AG04450 (cell line): ENCODE data around the gene YBX1. TPM values are rescaled to one million over a fixed set of nuclear protein-coding genes. Genes with fewer than 3 reads are reported as not detected.

Experiments used
- CTCF ChIA-PET: fragments of 300-600, 350-600 bp; formaldehyde crosslinking; extraction: SDS; loops from one replicate; lab custom pipeline; 2022; ENCODE audit warnings: antibody characterized with exemption, inconsistent platforms; lab: Charles Lee
- POLR2A ChIA-PET: fragments of 350-600 bp; formaldehyde crosslinking; extraction: SDS; loops from one replicate; lab custom pipeline; 2021; ENCODE audit warnings: antibody characterized with exemption, inconsistent platforms; lab: Yijun Ruan, JAX
- DNase-seq: peaks from one replicate; pipeline ENCODE4 v3.0.0-alpha.2; 2011; ENCODE audit warnings: low read depth, low spot score
- H3K27ac ChIP-seq: one replicate; pipeline ENCODE4 v1.5.1; 2012; ENCODE audit warnings: low read depth, low read length, control low read depth
- H3K27me3 ChIP-seq: one replicate; pipeline ENCODE4 v1.6.0; 2012; ENCODE audit warnings: low read length; ENCODE audit not compliant: control insufficient read depth, insufficient read depth
- H3K4me3 ChIP-seq: 2 replicates; pipeline ENCODE4 v1.5.1; 2011; ENCODE audit warnings: mild to moderate bottlenecking, low read depth, low read length, control low read depth
- H3K9me3 ChIP-seq: 2 replicates; pipeline ENCODE4 v1.5.1; 2012; ENCODE audit warnings: low read length; ENCODE audit not compliant: control insufficient read depth, insufficient read depth
- polyA plus RNA-seq: library from polyadenylated mRNA; depleted of rRNA; stranded (reverse); fragments of >200 nt; gene quantifications from 2 replicates; pipeline ENCODE4 v1.2.3, GENCODE V29; 2011
- TF ChIP-seq, protein P1 (sequence below): IDR thresholded peaks from 2 replicates; pipeline ENCODE4 v1.5.1; 2011; ENCODE audit warnings: low read depth, low read length, control low read depth, inconsistent platforms

The YBX1 gene
- polyA plus RNA-seq, 1 experiment, result 636 TPM

DNA sequence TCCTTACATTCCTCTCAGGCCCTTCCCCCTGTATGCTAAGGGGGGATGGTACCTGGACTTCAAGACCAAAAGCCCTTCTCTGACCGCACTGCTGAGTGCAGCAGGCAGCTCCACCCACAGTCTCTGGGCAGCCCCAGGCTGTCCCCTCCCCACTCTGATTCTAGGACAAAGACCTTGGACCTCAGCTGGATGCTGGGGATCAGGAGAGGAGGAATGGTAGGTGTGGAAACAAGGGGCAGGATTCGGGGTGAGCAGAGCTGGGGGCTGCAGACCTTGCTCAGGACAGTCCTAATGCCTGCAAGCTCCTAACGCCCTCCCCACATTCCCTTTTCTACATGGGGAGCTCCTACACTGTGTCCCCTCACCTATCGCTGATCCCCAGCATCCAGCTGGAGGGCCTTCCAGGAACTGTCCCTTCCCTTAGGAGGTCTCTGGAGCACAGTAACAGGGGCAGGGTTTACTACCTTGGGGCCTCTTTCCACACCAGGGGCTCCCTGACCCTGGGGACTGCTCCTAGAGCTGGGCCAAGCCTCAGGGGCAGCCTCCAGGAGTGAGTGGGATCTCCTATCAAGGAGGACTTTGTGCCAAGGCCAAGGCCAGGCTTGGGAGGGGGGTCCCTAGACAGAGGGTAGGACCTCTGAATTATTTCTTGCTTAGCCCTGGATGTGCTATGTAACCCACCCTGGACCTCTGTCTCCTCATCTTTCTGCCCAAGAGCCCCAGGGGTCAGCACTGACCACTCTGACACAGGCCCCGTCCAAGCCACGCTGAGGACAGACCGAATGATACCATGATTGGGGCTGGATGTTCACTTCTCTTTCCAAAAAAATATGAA is 52.2 kb downstream of the YBX1 start:
- no peak overlapping the region for H3K4me3 ChIP-seq
- TF ChIP-seq, protein P1, sequence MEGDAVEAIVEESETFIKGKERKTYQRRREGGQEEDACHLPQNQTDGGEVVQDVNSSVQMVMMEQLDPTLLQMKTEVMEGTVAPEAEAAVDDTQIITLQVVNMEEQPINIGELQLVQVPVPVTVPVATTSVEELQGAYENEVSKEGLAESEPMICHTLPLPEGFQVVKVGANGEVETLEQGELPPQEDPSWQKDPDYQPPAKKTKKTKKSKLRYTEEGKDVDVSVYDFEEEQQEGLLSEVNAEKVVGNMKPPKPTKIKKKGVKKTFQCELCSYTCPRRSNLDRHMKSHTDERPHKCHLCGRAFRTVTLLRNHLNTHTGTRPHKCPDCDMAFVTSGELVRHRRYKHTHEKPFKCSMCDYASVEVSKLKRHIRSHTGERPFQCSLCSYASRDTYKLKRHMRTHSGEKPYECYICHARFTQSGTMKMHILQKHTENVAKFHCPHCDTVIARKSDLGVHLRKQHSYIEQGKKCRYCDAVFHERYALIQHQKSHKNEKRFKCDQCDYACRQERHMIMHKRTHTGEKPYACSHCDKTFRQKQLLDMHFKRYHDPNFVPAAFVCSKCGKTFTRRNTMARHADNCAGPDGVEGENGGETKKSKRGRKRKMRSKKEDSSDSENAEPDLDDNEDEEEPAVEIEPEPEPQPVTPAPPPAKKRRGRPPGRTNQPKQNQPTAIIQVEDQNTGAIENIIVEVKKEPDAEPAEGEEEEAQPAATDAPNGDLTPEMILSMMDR, result no peak
- POLR2A ChIA-PET, result no interaction called here
- H3K27me3 ChIP-seq, result peaks cover 3% of the 10 kb centered on the region
- no peaks in the 10 kb centered on the region; the same call in 1 of the 2 replicates for H3K9me3 ChIP-seq
- H3K27ac ChIP-seq, result no peak overlapping the region
- DNase-seq, result no peak
- CTCF ChIA-PET, result no interaction called here

DNA sequence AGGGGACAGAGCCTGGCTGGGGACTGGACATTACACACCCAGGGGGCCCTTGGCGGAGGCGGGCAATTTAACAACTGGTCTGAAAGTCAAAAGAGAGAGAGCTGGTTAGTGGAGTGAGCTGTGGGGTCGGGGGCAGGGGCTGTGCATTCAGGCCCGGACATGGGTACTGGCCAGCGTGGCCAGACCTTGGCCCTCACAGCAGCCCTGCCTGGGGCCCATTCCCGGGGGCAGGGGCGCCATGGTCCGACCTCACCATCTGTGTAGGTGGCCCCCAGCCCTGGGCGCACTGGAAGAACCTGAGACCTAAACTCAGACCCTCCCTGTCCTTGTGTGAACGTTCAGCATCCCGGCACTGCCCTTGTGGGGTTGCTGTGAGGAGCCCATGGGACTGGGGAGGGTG is 52.8 kb downstream of the YBX1 start:
- TF ChIP-seq, protein P1, result no peak
- no peak for DNase-seq
- Histone ChIP-seq H3K4me3 (no peak overlapping the region), H3K27me3 (peaks cover 7% of the 10 kb centered on the region), H3K27ac (no peak overlapping the region), H3K9me3 (no peaks in the 10 kb centered on the region; the same call in 1 of the 2 replicates)
- POLR2A ChIA-PET, result no interaction called here
- CTCF ChIA-PET, result interaction anchor here (1.1 kb wide), 1 partner anchor 18 kb away, joined by 4 read pairs; no protein-coding TSS in a partner anchor

DNA sequence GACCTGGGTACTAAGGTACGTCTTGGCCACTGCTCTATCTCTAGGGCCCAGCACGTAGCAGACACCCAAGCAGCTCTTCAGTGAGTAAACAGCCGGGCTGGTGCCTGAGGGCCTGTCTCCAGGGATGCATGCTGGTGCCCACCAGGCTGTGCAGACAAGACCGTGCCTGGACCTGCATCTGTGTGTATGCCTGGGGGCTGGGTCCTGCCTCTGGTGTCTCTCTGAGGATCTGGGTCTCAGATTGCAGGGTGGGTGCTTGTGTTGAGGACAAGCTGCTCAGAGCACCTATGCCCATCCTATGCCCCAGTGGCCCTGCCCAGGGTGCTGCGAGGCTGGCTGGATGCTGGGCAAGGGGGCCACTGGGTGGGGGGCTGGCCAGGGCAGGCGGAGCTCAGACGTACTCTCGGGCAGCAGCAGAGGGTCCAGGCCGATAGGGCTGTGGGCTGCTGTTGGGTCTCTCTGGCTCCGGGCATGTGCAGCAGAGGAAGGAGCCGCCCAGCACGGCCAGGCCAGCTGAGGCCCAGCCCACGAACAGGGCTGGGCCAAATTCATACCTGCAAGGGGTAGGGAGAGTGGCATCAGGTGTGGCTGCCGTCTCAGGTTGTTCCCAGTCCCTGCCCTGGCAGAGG is 53.4 kb downstream of the YBX1 start:
- no peaks in the 10 kb centered on the region; the same call in 1 of the 2 replicates for H3K9me3 ChIP-seq
- ChIA-PET POLR2A (no interaction called here), CTCF (interaction anchor here (1.1 kb wide), 1 partner anchor 17 kb away, joined by 4 read pairs; no protein-coding TSS in a partner anchor)
- TF ChIP-seq, protein P1, result no peak
- H3K27me3 ChIP-seq, result peaks cover 9% of the 10 kb centered on the region
- DNase-seq, result no peak
- H3K4me3 ChIP-seq, result no peak overlapping the region
- H3K27ac ChIP-seq, result no peak overlapping the region

DNA sequence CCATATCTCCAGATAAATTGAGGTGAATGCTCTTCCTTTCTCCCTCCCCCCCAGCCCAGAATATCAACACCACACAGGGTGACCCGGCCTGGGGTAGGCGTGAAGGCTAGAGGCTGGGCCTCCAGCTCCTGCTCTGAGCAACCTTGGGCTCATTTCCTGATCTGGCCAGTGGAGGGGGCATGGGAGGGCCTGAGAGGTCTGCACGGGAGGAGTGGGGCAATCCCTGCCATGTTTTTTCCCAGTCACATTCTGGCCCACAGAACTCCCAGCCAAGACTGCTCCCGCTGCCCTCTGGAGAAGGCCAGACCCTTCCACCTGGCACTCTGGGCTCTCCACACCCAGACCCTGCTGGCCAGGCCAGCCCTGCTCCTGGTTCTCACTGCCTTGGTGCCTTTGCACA is 53.9 kb downstream of the YBX1 start:
- H3K27me3 ChIP-seq, result peaks cover 9% of the 10 kb centered on the region
- TF ChIP-seq, protein P1, result peak; percentile 43
- H3K4me3 ChIP-seq, result no peak overlapping the region
- ChIA-PET POLR2A (no interaction called here), CTCF (interaction anchor here (1.1 kb wide), 1 partner anchor 17 kb away, joined by 4 read pairs; no protein-coding TSS in a partner anchor)
- no peak for DNase-seq
- no peak overlapping the region for H3K27ac ChIP-seq
- H3K9me3 ChIP-seq, result no peaks in the 10 kb centered on the region; the same call in 1 of the 2 replicates
